Trophoblast cell (in vitro differentiated cells and primary cell): ENCODE measurements around the gene COX7C.

Source experiments
- DNase-seq, 2 donors: peaks; one replicate each; pipeline ENCODE4 v3.0.0-alpha.2; 2016
- H2AFZ ChIP-seq: 2 replicates; pipeline ENCODE4 v1.6.1; 2013; ENCODE audit warnings: low read length, moderate library complexity, mild to moderate bottlenecking; ENCODE audit not compliant: insufficient read depth, poor library complexity
- H2AK5ac ChIP-seq: 2 replicates; pipeline ENCODE4 v1.6.1; 2013; ENCODE audit warnings: mild to moderate bottlenecking, low read length
- H2BK120ac ChIP-seq: 2 replicates; pipeline ENCODE4 v1.6.1; 2013; ENCODE audit warnings: low read length, mild to moderate bottlenecking, moderate library complexity; ENCODE audit not compliant: insufficient read depth, poor library complexity
- H2BK12ac ChIP-seq: 2 replicates; pipeline ENCODE4 v1.6.1; 2013; ENCODE audit warnings: mild to moderate bottlenecking, low read length, moderate library complexity
- H2BK5ac ChIP-seq: 2 replicates; pipeline ENCODE4 v1.6.1; 2013; ENCODE audit warnings: low read length, low read depth, moderate library complexity, mild to moderate bottlenecking; ENCODE audit not compliant: poor library complexity
- H3K14ac ChIP-seq: 2 replicates; pipeline ENCODE4 v1.6.1; 2013; ENCODE audit warnings: mild to moderate bottlenecking, low read length
- H3K18ac ChIP-seq: 2 replicates; pipeline ENCODE4 v1.6.1; 2013; ENCODE audit warnings: mild to moderate bottlenecking, low read length
- H3K23ac ChIP-seq: 2 replicates; pipeline ENCODE4 v1.6.1; 2013; ENCODE audit warnings: low read length
- H3K27ac ChIP-seq: 2 replicates; pipeline ENCODE4 v1.5.1; 2013; ENCODE audit warnings: low read depth, mild to moderate bottlenecking, inconsistent platforms, low read length, moderate library complexity
- H3K27me3 ChIP-seq: 2 replicates; pipeline ENCODE4 v1.6.1; 2013; ENCODE audit warnings: inconsistent platforms, mild to moderate bottlenecking, low read length, moderate library complexity; ENCODE audit not compliant: insufficient read depth
- H3K36me3 ChIP-seq, 2 experiments: 1 replicate in 1 of 2; 2 replicates in 1 of 2; pipeline ENCODE4 v1.6.1; 2013; ENCODE audit warnings: low read length in 2 of 2, mild to moderate bottlenecking in 2 of 2, moderate library complexity in 1 of 2; ENCODE audit not compliant: insufficient read depth in 2 of 2, control insufficient read depth in 1 of 2
- H3K4ac ChIP-seq: 2 replicates; pipeline ENCODE4 v1.6.1; 2013; ENCODE audit warnings: low read depth, mild to moderate bottlenecking, low read length, moderate library complexity
- H3K4me1 ChIP-seq, 2 experiments: 1 replicate in 1 of 2; 2 replicates in 1 of 2; pipeline ENCODE4 v1.6.1; 2013; ENCODE audit warnings: low read length in 2 of 2, mild to moderate bottlenecking in 2 of 2, moderate library complexity in 1 of 2; ENCODE audit not compliant: insufficient read depth in 2 of 2, control insufficient read depth in 1 of 2
- H3K4me2 ChIP-seq: 2 replicates; pipeline ENCODE4 v1.6.1; 2013; ENCODE audit warnings: inconsistent platforms, mild to moderate bottlenecking, low read length, moderate library complexity
- H3K4me3 ChIP-seq: 2 replicates; pipeline ENCODE4 v1.5.1; 2013; ENCODE audit warnings: mild to moderate bottlenecking, low read depth, low read length, inconsistent platforms
- H3K79me1 ChIP-seq: one replicate; pipeline ENCODE4 v1.6.1; 2013; ENCODE audit warnings: low read length
- H3K79me2 ChIP-seq: 2 replicates; pipeline ENCODE4 v1.6.1; 2013; ENCODE audit warnings: low read length, mild to moderate bottlenecking; ENCODE audit not compliant: control insufficient read depth, insufficient read depth, poor library complexity
- H3K9ac ChIP-seq: 2 replicates; pipeline ENCODE4 v1.6.1; 2013; ENCODE audit warnings: mild to moderate bottlenecking, low read length
- H3K9me3 ChIP-seq: 2 replicates; pipeline ENCODE4 v1.6.1; 2013; ENCODE audit warnings: low read depth, mild to moderate bottlenecking, control low read depth, inconsistent platforms, low read length; ENCODE audit not compliant: insufficient read depth
- H4K12ac ChIP-seq: 2 replicates; pipeline ENCODE4 v1.6.1; 2013; ENCODE audit warnings: low read depth, mild to moderate bottlenecking, low read length, moderate library complexity
- H4K8ac ChIP-seq: 2 replicates; pipeline ENCODE4 v1.6.1; 2013; ENCODE audit warnings: low read depth, mild to moderate bottlenecking, low read length, moderate library complexity
- H4K91ac ChIP-seq: one replicate; pipeline ENCODE4 v1.6.1; 2013; ENCODE audit warnings: low read depth, mild to moderate bottlenecking, low read length, moderate library complexity
- WGBS: extraction: QIAGEN DNeasy Blood & Tissue Kit; methylation state at CpG from one replicate; pipeline ENCODE4 v1.1.7; 2013; ENCODE audit warnings: missing lambda C conversion rate; ENCODE audit not compliant: insufficient read length, insufficient coverage; ENCODE audit errors: extremely low coverage; 5-methylcytosine and 5-hydroxymethylcytosine counted together

COX7C gene

GRCh38 chr5:86572825-86573517 is 44.8 kb upstream of the COX7C start:
- Histone ChIP-seq H2BK120ac (no peak overlapping the region), H3K14ac (no peak overlapping the region), H2BK5ac (no peak overlapping the region), H3K4me2 (no peak overlapping the region), H2BK12ac (no peak overlapping the region), H3K23ac (no peak overlapping the region), H4K12ac (no peak overlapping the region), H3K27me3 (no peaks in the 10 kb centered on the region), H4K8ac (no peak overlapping the region), H3K36me3 (no peaks in the 10 kb centered on the region), H3K4me3 (no peak overlapping the region), H3K9me3 (peaks cover under 1% of the 10 kb centered on the region), H4K91ac (no peak overlapping the region), H3K18ac (no peak overlapping the region), H3K79me2 (no peaks in the 10 kb centered on the region), H3K4me1 (no peaks in the 10 kb centered on the region), H2AK5ac (no peak overlapping the region), H2AFZ (no peak overlapping the region), H3K27ac (no peak overlapping the region), H3K9ac (no peak overlapping the region), H3K79me1 (no peaks in the 10 kb centered on the region), H3K4ac (no peak overlapping the region)
- no CpG with 5 or more reads among the region's 7 CpGs for WGBS
- peak in 1 of 2 donors; percentile 38 for DNase-seq

DNA sequence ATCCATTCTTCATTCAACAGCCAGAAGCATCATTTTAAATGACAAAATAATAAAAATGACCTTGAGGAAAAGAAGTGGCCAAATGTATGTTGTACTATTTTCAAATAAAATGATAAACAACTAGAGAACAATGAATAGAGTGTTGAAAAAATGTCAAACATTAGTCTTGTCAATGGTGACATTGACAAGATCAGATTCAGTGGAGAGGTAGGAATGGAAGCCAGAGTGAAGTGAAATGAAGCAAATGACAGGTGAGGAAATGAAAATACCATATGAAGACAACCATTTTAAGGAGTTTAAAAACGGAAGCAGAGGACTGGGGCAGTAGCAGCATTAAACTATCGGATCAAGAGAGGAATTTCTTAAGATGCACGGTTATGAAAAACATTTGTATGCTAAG is 38.2 kb upstream of the COX7C start:
- H2BK5ac ChIP-seq, result no peak overlapping the region
- H3K4me1 ChIP-seq, result no peaks in the 10 kb centered on the region
- H2AFZ ChIP-seq, result no peak overlapping the region
- H4K91ac ChIP-seq, result no peak overlapping the region
- H3K4me3 ChIP-seq, result no peak overlapping the region
- no peak for DNase-seq
- H4K12ac ChIP-seq, result no peak overlapping the region
- H2AK5ac ChIP-seq, result no peak overlapping the region
- H3K36me3 ChIP-seq, result no peaks in the 10 kb centered on the region
- H3K79me1 ChIP-seq, result no peaks in the 10 kb centered on the region
- no peak overlapping the region for H3K27ac ChIP-seq
- H3K27me3 ChIP-seq, result no peaks in the 10 kb centered on the region
- no peak overlapping the region for H3K4me2 ChIP-seq
- no peak overlapping the region for H3K9ac ChIP-seq
- H3K4ac ChIP-seq, result no peak overlapping the region
- H3K23ac ChIP-seq, result no peak overlapping the region
- no CpG with 5 or more reads among the region's 3 CpGs for WGBS
- no peak overlapping the region for H3K18ac ChIP-seq
- no peak overlapping the region for H4K8ac ChIP-seq
- H2BK12ac ChIP-seq, result no peak overlapping the region
- H3K79me2 ChIP-seq, result no peaks in the 10 kb centered on the region
- no peaks in the 10 kb centered on the region for H3K9me3 ChIP-seq
- no peak overlapping the region for H3K14ac ChIP-seq
- no peak overlapping the region for H2BK120ac ChIP-seq

- H3K4me3 ChIP-seq, result no peak overlapping the region
- H3K27me3 ChIP-seq, result no peaks in the 10 kb centered on the region
- no peak overlapping the region for H2AK5ac ChIP-seq
- no peak overlapping the region for H3K18ac ChIP-seq
- H2BK12ac ChIP-seq, result no peak overlapping the region
- no peak for DNase-seq
- peak overlapping the region; percentile 81 for H3K23ac ChIP-seq
- H3K9ac ChIP-seq, result peak overlapping the region; percentile 47
- no peak overlapping the region for H3K4me2 ChIP-seq
- no peak overlapping the region for H4K91ac ChIP-seq
- H3K9me3 ChIP-seq, result no peaks in the 10 kb centered on the region
- H3K14ac ChIP-seq, result no peak overlapping the region
- H3K79me1 ChIP-seq, result no peaks in the 10 kb centered on the region
- no peak overlapping the region for H4K12ac ChIP-seq
- H3K4me1 ChIP-seq, result no peaks in the 10 kb centered on the region
- H2AFZ ChIP-seq, result no peak overlapping the region
- H3K27ac ChIP-seq, result no peak overlapping the region
- H2BK5ac ChIP-seq, result no peak overlapping the region
- H3K36me3 ChIP-seq, result no peaks in the 10 kb centered on the region
- H4K8ac ChIP-seq, result no peak overlapping the region
- H3K79me2 ChIP-seq, result no peaks in the 10 kb centered on the region
- H3K4ac ChIP-seq, result no peak overlapping the region
- no peak overlapping the region for H2BK120ac ChIP-seq
These were observed 21.3 kb upstream of the COX7C start for GRCh38 chr5:86596476-86596875.

- Histone ChIP-seq H3K79me2 (no peaks in the 10 kb centered on the region), H3K9ac (no peak overlapping the region), H3K23ac (no peak overlapping the region), H3K4ac (no peak overlapping the region), H4K12ac (no peak overlapping the region), H3K18ac (no peak overlapping the region), H3K4me3 (no peak overlapping the region), H2AK5ac (no peak overlapping the region), H3K9me3 (no peaks in the 10 kb centered on the region), H3K4me2 (no peak overlapping the region), H3K4me1 (no peaks in the 10 kb centered on the region), H3K14ac (no peak overlapping the region), H2AFZ (no peak overlapping the region), H3K27ac (no peak overlapping the region), H3K27me3 (no peaks in the 10 kb centered on the region), H2BK120ac (no peak overlapping the region), H2BK12ac (no peak overlapping the region), H2BK5ac (no peak overlapping the region), H4K91ac (no peak overlapping the region), H4K8ac (no peak overlapping the region), H3K79me1 (no peaks in the 10 kb centered on the region), H3K36me3 (no peaks in the 10 kb centered on the region)
- DNase-seq, result no peak
- no CpG with 5 or more reads among the region's 3 CpGs for WGBS
These were observed 11.9 kb upstream of the COX7C start for GRCh38 chr5:86605881-86606280.
